ENCODE results near the gene EFCAB14. TPM values are rescaled to one million over a fixed set of nuclear protein-coding genes. Genes with fewer than 3 reads are reported as not detected.

Gene EFCAB14
- total and polyA plus RNA-seq, 9 of the 15 experiments (the other 6 are each of a cell fraction or from before 2014, with no cell fraction given), result 7.3 to 49.0 (median 37.3) TPM

GRCh38 chr1:46699666-46700065 lies 19.2 kb downstream of the EFCAB14 start:
- intact Hi-C loops (cut with micrococcal nuclease), result no loop called here
- ChIA-PET CTCF (ENCODE audit: low intra/inter-chr PET ratio) (no interaction called here), POLR2A (interaction anchor here (0.8 kb wide), 1 partner anchor 75 kb away, joined by 4 read pairs; no protein-coding TSS in a partner anchor)
- TF ChIP-seq TRIM28 (IDR thresholded peaks at IDR 0.05), result no peak
- no peak for TF ChIP-seq ETV5 (CRISPR knock-in tag; IDR thresholded peaks at IDR 0.05; ENCODE audit: low read depth)
- no peak for TF ChIP-seq SRF (CRISPR knock-in tag; IDR thresholded peaks at IDR 0.05)
- no peak for TF ChIP-seq NELFE (IDR thresholded peaks at IDR 0.05; ENCODE audit: insufficient read depth, insufficient read length)
- H3K4me2 ChIP-seq (ENCODE audit: insufficient read depth, low read length), result no peak overlapping the region
- no peak for DNase-seq (ENCODE audit: extremely low read depth in 1 of 4, low spot score in 3 of 4)
- H3K27ac ChIP-seq (ENCODE audit: extremely low read depth, low read depth, low read length), result no peak overlapping the region
- no peaks in the 10 kb centered on the region; the same call in 1 of the 2 replicates for H4K20me1 ChIP-seq (replicated peaks; ENCODE audit: control insufficient read depth, insufficient read depth, low read length)
- H3K9ac ChIP-seq (ENCODE audit: insufficient read depth in 1 of 2, low read depth in 2 of 2, low read length in 2 of 2), result no peak overlapping the region
- H3K4me3 ChIP-seq, result no peak overlapping the region
- no TSS peak for BruUV-seq (replicated peaks)
- FAIRE-seq, result no peak
- 44% methylated on average over 3 of the region's 3 CpGs for WGBS (ENCODE audit: insufficient coverage, low coverage, missing lambda C conversion rate)
- H3K4me1 ChIP-seq (replicated peaks in 1 of 2; ENCODE audit: control insufficient read depth in 2 of 2, insufficient read depth in 2 of 2, low read length in 2 of 2), result no peaks in the 10 kb centered on the region
- in situ Hi-C loops (cut with MboI), result no loop called here
- H3K79me2 ChIP-seq (ENCODE audit: control insufficient read depth, insufficient read depth, low read length), result 0 out of 3 replicates have a peak, but pooled peaks cover 5% of the 10 kb centered on the region
- H3K9me1 ChIP-seq (ENCODE audit: control insufficient read depth, insufficient read depth, low read length), result no peaks in the 10 kb centered on the region
- no peak overlapping the region for H2AFZ ChIP-seq (ENCODE audit: low read depth, low read length)
- no peaks in the 10 kb centered on the region for H3K9me3 ChIP-seq (replicated peaks; ENCODE audit: control insufficient read depth, insufficient read depth, low read depth, low read length)
- no peak for ATAC-seq
- peaks cover 83% of the 10 kb centered on the region for H3K36me3 ChIP-seq (ENCODE audit: control insufficient read depth, insufficient read depth, low read length)
- H3K27me3 ChIP-seq (ENCODE audit: control insufficient read depth in 2 of 2, insufficient read depth in 2 of 2, low read length in 2 of 2), result no peaks in the 10 kb centered on the region

GRCh38 chr1:46697053-46697452 lies 21.9 kb downstream of the EFCAB14 start:
- Histone ChIP-seq H4K20me1 (replicated peaks; ENCODE audit: control insufficient read depth, insufficient read depth, low read length) (no peaks in the 10 kb centered on the region; the same call in 1 of the 2 replicates), H3K4me3 (no peak overlapping the region), H3K79me2 (ENCODE audit: control insufficient read depth, insufficient read depth, low read length) (no peaks in the 10 kb centered on the region), H3K4me1 (replicated peaks in 1 of 2; ENCODE audit: control insufficient read depth in 2 of 2, insufficient read depth in 2 of 2, low read length in 2 of 2) (no peaks in the 10 kb centered on the region), H3K36me3 (ENCODE audit: control insufficient read depth, insufficient read depth, low read length) (peaks cover 75% of the 10 kb centered on the region), H3K9me3 (replicated peaks; ENCODE audit: control insufficient read depth, insufficient read depth, low read depth, low read length) (no peaks in the 10 kb centered on the region), H3K9me1 (ENCODE audit: control insufficient read depth, insufficient read depth, low read length) (no peaks in the 10 kb centered on the region), H3K27ac (ENCODE audit: extremely low read depth, low read depth, low read length) (no peak overlapping the region), H2AFZ (ENCODE audit: low read depth, low read length) (no peak overlapping the region), H3K9ac (ENCODE audit: insufficient read depth in 1 of 2, low read depth in 2 of 2, low read length in 2 of 2) (no peak overlapping the region), H3K27me3 (ENCODE audit: control insufficient read depth in 2 of 2, insufficient read depth in 2 of 2, low read length in 2 of 2) (no peaks in the 10 kb centered on the region), H3K4me2 (ENCODE audit: insufficient read depth, low read length) (no peak overlapping the region)
- no peak for ATAC-seq
- POLR2A ChIA-PET, result interaction anchor here (0.9 kb wide), 1 partner anchor 20 kb away, joined by 6 read pairs; no protein-coding TSS in a partner anchor
- DNase-seq (ENCODE audit: extremely low read depth in 1 of 4, low spot score in 3 of 4), result no peak
- no TSS peak for BruUV-seq (replicated peaks)
- 95% methylated on average over 2 of the region's 2 CpGs for WGBS (ENCODE audit: insufficient coverage, low coverage, missing lambda C conversion rate)
- in situ Hi-C loops (cut with MboI), result no loop called here
- FAIRE-seq, result no peak
- CTCF ChIA-PET (ENCODE audit: low intra/inter-chr PET ratio), result no interaction called here
- intact Hi-C loops (cut with micrococcal nuclease), result no loop called here
- no peak for TF ChIP-seq ESRRA (IDR thresholded peaks at IDR 0.05; ENCODE audit: borderline replicate concordance, low read depth)
- no peak for TF ChIP-seq RBFOX2 (IDR thresholded peaks at IDR 0.05; ENCODE audit: low read depth, low read length)
- TF ChIP-seq C11orf30 (IDR thresholded peaks at IDR 0.05; ENCODE audit: low read depth), result no peak
- no peak for TF ChIP-seq ASH1L (IDR thresholded peaks at IDR 0.05; ENCODE audit: borderline replicate concordance, low read depth, partially characterized antibody)
- no peak for TF ChIP-seq POU5F1 (IDR thresholded peaks at IDR 0.05; ENCODE audit: borderline replicate concordance, low read depth, low read length, partially characterized antibody)
- TF ChIP-seq ZBTB5 (IDR thresholded peaks at IDR 0.05), result no peak
- TF ChIP-seq MCM7 (IDR thresholded peaks at IDR 0.05), result no peak
- no peak for TF ChIP-seq SREBF1 (IDR thresholded peaks at IDR 0.05; ENCODE audit: borderline replicate concordance, low read depth, low read length)
- no peak for TF ChIP-seq ETV1 (tag; conservative IDR thresholded peaks at IDR 0.05; ENCODE audit: low read depth)
- TF ChIP-seq TCF7L2 (IDR thresholded peaks at IDR 0.05; ENCODE audit: low read depth, low read length), result no peak
- no peak for TF ChIP-seq THRAP3 (IDR thresholded peaks at IDR 0.05; ENCODE audit: borderline replicate concordance)

Data from K562 (cell line).